Raji (cell line): ENCODE data around the gene MRM2.

Experiments used
- POLR2A ChIP-seq: IDR thresholded peaks from 2 replicates; pipeline ENCODE4 v1.6.1; 2011; ENCODE audit warnings: low read depth, low read length, control low read depth; ENCODE audit not compliant: insufficient read depth

MRM2 gene

DNA sequence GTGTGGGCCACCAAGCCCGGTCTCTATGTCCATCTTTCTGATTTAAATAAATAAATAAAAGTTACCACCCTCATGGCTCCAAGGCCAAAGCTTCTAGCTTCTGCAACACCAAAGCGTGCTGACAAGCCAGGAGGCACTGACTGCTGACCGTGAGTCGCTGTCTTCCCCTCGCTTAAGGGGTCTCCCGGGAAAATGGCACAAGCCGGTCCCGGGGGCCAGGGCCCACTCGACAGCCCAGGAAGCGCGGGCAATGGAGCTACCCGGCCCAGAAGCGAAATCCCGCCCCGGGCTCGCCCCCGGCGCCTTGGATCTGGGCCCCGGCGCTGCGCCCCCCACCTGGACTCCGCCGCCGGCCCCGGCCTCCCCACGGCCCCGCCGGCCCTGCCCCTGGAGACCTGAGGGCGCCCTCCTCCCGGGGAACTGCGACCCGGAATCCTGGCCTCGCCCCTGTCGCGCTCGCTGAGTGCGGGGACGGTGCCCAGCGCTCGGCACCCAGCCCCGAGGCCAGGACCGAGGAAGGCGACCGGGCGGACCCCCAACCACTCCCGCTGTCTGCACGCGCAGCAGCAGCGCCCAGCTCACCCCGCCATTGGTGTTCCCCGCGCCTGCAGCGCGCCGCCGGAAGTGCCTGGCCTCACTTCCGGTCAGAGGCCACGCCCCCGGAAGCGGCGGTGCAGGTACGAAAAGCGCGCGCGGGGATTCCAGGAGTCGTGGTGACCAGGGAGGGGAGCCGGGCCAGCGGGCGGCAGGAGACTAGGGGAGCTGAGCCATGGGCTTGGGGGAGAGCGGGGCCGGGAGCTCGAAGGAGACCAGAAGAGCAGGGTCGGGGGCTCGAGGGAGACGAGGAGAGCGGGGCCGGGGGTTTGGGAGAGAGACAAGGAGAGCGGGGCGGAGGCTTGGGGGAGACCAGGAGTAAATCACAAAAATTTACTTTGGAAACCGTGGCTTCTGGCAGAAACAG is at the start of gene MRM2, which contains the start of gene NUDT1:
Gene MRM2, minus strand, starts transcription at position 626 of the 961 bp plus-strand sequence. Its CDS starts 36 bp downstream, at position 590.
Gene NUDT1, plus strand, starts transcription at position 647 of the 961 bp plus-strand sequence. CDS start 2,349 bp downstream, outside the sequence.
- peak; percentile 93 for TF ChIP-seq POLR2A

DNA sequence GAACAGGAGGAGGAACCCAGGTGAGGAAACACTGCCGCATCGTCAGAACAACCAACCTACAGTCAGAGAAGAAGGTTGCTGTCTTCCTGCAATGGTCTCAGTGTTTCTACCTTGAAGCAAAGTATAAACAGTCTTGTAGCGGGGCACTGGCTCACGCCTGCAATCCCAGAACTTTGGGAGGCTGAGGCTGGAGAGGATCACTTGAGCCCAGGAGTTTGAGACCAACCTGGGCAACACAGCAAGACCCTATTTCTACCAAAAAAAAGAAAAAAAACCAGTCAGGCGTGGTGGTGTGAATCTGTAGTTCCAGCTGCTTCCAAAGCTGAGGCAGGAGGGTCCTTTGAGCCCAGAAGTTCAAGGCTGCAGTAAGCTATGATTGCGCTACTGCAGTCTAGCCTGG is 48.9 kb upstream of the MRM2 start:
- no peak for TF ChIP-seq POLR2A

DNA sequence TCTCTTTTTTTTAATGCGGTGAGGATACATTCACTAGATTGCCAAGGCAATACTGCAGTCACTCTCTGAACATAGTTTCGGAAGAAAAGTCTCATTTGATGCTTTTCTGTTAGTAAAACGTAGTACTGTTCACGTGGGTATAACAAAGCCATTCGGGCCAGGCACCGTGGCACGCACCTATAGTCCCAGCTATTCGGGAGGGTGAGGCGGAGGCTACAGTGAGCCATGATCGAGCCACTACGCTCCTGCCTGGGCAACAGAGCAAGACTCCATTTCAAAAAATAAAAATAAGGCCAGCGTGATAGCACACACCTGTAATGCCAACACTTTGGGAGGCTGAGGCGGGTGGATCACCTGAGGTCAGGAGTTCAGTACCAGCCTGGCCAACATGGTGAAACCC is 47.6 kb upstream of the MRM2 start:
- TF ChIP-seq POLR2A, result no peak

DNA sequence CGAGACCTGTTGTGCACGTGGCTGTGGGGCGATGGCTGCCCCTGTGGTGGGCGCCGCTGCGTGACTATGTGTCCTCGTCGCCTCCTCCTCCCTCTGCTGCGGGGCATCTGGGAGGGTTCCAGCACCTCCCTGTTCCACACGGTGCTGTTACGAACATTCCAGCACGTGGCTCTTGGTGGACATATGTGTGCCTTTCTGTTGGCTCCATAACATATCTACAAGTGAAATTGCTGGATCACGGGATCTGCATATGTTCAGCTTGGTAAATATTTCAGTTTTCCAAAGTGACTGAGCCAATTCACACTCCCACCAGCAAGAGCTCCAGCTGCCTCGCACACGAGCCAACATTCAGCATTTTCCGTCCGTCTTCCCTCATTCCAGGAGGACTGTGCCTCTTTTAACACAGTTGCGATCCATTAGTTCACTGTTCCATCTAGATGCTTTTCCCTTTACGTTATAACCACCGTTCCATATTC is 47.1 kb upstream of the MRM2 start:
- no peak for TF ChIP-seq POLR2A

DNA sequence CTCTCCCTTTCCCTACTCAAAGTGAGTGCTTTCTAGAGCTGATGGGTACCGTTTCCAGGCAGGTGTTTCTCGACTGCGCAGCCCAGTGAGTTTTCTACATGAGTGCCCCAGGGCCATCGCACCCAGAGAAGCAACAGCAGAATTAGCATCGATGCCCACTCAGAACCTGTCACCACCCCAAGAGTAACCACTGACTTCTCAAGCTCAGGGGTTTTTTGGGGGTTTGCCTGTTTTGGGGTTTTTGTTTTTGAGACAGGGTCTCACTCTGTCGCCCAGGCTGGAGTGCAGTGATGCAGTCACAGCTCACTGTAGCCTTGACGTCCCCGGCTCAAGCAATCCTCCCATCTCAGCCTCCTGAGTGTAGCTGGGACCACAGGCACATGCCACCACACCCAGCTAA is 46.5 kb upstream of the MRM2 start:
- TF ChIP-seq POLR2A, result no peak

DNA sequence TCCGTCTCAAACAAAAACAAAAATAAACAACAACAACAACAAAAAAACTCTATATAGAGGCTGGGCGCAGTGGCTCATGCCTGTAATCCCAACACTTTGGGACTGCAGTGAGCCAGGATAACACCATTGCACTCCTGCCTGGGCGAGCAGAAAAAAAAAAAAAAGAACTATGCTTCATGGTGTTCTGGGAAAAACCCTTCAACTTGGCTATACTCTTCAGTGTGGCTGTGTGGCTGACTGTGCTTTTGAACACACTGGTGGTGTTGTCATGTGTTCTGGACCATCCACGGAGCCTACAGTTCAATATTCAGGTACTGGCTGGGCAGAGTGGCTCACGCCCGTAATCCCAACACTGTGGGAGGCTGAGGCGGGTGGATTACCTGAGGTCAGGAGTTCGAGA is 45.7 kb upstream of the MRM2 start:
- TF ChIP-seq POLR2A, result no peak

DNA sequence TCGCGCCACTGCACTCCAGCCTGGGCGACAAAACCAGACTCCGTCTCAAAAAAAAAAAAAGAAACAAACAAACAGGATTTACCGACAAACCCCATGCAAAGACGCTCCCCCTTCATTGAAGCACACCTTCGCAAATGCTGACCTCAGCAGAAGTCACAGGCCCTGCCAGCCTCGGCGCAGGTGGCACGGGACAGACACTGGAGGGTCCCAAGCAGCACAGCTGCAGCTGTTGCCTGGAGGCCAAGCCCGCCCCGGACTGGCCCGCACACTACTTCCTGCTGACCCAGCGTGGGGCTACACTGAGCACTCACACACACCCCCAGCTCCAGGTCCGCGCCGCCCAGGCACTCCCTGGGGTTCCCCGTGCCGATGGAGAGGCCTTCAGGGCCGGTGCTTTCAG is 41.1 kb upstream of the MRM2 start:
- no peak for TF ChIP-seq POLR2A

DNA sequence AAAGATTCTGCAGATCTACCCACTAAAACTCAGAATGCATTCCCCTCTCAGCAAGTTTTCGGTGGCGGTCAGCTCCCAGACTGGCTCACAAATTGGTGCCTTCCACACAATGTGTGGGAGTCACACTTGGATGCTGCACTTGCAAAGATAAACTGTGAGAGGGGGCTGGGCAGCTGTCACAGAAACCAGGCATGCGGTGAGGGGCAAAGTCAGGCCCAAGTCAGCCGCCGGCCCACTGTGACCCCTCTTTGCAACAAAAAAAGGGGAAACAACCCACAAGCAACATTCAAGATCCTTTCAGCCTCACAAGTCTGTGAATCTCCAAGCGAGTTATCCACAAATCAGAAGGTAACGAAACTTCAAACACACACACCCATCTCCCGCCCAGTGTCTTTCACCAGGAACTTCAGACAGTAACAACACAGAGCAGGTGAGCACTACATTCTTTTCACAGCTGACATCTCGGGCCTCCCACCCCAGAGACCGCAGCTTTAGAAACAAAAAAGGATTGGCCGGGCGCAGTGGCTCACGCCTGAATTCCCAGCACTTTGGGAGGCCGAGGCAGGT is 40.3 kb upstream of the MRM2 start:
- TF ChIP-seq POLR2A, result no peak

DNA sequence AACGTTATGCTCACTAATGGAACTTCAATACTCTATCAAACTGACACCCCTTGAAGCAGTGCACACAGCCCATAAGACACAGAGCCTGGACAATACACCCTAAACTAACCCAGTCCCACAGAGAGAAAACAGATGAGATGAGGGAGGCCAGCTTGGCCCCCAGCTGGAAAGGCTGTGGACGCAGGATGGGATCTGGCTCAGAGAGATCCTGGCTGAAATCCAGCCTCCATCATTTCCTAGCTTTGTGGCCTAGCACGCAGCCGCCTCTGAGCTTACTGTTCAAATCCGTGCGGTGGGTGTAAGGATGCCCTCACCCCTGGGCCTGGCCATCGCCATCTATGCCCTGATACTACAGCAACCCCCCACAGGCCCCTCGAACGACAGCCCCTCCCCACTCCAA is 39.5 kb upstream of the MRM2 start:
- TF ChIP-seq POLR2A, result no peak

DNA sequence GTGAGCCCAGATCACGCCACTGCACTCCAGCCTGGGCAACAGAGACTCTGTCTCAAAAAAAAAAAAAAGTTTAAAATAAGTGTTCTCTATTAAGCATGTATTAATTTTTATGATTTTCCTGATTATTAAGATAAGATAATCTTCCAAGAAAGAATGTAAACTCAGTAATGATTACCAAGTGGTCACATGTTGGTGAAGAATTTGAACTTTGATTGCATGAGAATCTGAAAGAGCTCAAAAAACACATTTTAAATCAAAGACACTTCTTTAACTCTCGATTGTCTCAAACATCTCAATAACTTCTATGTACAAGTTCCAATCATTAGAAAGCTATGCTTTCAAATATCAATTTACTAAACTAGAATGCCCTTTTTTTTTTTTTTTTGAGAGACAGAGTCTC is 38.4 kb upstream of the MRM2 start:
- TF ChIP-seq POLR2A, result no peak

DNA sequence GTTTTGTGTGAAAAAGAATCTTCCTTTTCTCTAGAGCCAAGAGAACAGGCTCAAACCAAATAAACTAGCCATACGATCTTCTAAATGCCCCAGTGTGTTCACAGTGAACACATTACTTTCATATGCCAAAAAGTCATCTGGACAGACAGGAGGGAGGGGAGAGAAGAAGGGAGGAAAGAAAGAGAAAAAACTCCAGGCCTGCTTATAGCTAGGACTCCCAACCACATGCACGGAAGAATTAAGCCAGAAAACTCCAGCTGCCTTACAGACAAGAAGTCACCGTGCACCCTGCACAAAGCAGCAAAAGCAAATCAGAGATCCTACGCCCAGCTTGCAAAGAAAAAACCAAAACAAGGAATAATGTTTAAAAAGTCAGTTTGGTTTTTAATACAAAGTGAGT is 37.9 kb upstream of the MRM2 start:
- TF ChIP-seq POLR2A, result no peak

DNA sequence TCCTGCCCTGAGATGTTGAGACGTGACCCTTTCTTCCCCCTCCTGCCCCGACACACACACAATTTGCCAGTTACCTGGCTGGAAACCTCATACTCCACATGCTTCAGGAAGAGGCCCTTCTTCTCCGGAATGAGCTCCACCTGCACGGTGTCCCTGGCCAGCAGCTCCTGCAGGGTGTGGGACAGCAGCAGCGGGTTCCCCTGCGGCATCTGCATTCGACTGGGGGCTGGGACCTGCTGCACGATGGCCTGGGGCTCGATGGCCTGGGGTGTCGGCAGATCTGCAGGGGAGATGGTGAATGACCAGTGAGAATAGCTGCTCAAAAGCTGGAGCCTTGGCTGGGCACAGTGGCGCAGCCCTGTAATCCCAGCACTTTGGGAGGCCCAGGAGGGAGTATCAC is 36.0 kb upstream of the MRM2 start:
- TF ChIP-seq POLR2A, result no peak

DNA sequence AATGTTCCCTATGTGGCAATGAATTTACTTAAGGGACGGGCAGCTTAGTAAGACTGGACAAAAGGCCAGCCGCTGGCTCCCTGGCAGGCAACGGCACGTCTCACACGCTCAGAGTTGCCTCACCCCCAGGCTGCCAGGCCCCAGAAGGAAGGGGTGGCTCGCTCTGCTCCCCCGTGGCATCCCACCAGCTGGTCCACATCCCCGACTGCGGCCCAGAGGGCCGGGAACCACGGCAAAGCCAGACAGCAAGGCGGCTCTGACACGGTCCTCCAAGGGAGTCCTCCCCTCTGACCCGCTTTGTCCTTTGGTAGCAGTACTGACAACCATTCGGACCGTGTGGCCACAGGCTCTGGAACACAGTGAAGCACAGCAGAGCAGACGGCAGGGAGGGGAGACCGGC is 34.1 kb upstream of the MRM2 start:
- no peak for TF ChIP-seq POLR2A

DNA sequence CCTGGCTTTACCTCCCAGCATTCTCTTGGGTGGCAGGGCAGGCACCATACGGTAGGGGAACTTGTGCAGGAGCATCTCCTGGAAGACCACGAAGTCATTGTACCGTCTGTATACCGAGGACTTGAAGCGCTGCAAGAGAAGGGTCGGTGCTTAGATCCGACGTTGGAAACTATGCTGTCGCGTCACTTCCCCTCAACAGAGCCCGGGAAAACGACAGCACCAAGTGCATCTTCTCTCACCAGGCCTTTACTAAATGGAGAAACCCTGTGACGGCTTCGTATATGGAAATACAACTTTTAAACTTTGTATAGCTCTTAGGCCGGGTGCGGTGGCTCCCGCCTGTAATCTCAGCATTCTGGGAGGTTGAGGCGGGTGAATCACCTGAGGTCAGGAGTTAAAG is 33.1 kb upstream of the MRM2 start:
- TF ChIP-seq POLR2A, result no peak

DNA sequence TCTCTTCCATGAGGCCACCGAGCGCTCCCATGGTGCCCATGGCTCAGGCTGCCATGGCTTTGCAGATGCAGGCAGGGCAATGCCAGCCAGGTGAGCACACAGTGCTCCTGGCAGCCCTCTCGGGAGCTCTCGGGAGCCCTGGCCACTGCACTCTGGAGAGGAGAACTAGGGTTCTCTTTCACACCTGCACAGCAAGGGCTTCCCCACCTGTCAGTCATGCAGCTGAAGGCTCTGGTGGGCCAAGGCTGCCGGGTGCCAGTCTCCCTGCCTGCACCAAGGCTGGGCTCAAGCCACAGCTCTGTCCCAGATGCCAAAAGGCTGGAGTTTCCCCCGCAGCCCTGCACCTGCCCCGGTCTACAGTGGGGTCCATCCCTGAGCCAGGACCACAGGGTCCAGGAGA is 32.7 kb upstream of the MRM2 start:
- TF ChIP-seq POLR2A, result no peak

DNA sequence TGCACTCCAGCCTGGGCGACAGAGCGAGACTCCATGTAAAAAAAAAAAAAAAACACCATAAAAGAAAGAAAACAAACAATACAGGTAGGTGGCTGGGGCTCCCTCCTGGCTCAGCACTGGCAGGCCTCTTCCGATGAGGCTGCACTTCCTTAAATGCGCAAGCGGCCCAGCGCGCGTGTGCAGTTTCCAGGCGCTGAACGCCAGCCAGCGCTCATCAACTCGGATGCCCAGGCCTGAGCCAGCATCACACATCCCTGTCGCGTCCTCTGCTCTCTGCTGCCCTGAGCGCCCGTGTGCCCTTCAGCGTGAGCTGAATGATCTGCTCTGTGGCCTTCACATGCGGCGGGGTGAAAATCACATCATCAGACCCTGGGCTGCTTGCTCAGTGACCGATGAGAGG is 31.9 kb upstream of the MRM2 start:
- TF ChIP-seq POLR2A, result no peak
